CD4-positive, alpha-beta memory T cell (primary cell): ENCODE results near the gene C1QL3. TPM values are rescaled to one million over a fixed set of nuclear protein-coding genes. Genes with fewer than 3 reads are reported as not detected.

Experiments
- CTCF ChIA-PET: fragments of 350-600 bp; sonication (Branson Sonifier 250); formaldehyde crosslinking; loops from one replicate; lab custom pipeline; 2021; ENCODE audit warnings: inconsistent platforms; ENCODE audit not compliant: partially characterized antibody; lab: Charles Lee
- POLR2A ChIA-PET: fragments of 350-600 bp; sonication (Branson Sonifier 250); formaldehyde crosslinking; loops from one replicate; lab custom pipeline; 2021; ENCODE audit not compliant: partially characterized antibody; lab: Charles Lee
- DNase-seq, 5 donors: peaks; one replicate each; pipeline versions ENCODE4 v3.0.0 to v3.0.0-alpha.2; 2020 to 2022; ENCODE audit warnings: mixed read lengths in 1 of 5
- H3K27ac ChIP-seq: one replicate; pipeline ENCODE4 v1.7.0; 2013; ENCODE audit warnings: low read depth, low read length
- H3K27me3 ChIP-seq: 2 replicates; pipeline ENCODE4 v1.7.0; 2013; ENCODE audit warnings: mild to moderate bottlenecking, low read length, moderate library complexity; ENCODE audit not compliant: insufficient read depth
- H3K36me3 ChIP-seq: 2 replicates; pipeline ENCODE4 v1.7.0; 2013; ENCODE audit warnings: mild to moderate bottlenecking, low read length, moderate library complexity; ENCODE audit not compliant: insufficient read depth
- H3K4me1 ChIP-seq: 2 replicates; pipeline ENCODE4 v1.7.0; 2013; ENCODE audit warnings: mild to moderate bottlenecking, low read length, moderate library complexity; ENCODE audit not compliant: insufficient read depth
- H3K4me3 ChIP-seq, 2 donors: one replicate each; pipeline ENCODE4 v1.7.0; 2013; ENCODE audit warnings: low read length in 2 of 2, mild to moderate bottlenecking in 1 of 2
- H3K9me3 ChIP-seq, 2 donors: one replicate each; pipeline ENCODE4 v1.7.0; 2013; ENCODE audit warnings: low read length in 2 of 2, control low read depth in 1 of 2; ENCODE audit not compliant: control insufficient read depth in 1 of 2
- H3K27ac Mint-ChIP-seq, 7 donors: one replicate each; pipeline ENCODE4 v1.8.0; 2020 to 2021; ENCODE audit warnings: mixed read lengths in 7 of 7, mild to moderate bottlenecking in 6 of 7, inconsistent platforms in 3 of 7, moderate library complexity in 3 of 7
- H3K27me3 Mint-ChIP-seq, 2 donors: one replicate each; pipeline ENCODE4 v1.8.0; 2020 to 2021; ENCODE audit warnings: mixed read lengths in 2 of 2
- H3K36me3 Mint-ChIP-seq, 2 donors: one replicate each; pipeline ENCODE4 v1.8.0; 2020 to 2021; ENCODE audit warnings: mixed read lengths in 2 of 2, inconsistent platforms in 1 of 2, mild to moderate bottlenecking in 1 of 2
- H3K4me1 Mint-ChIP-seq, 4 donors: one replicate each; pipeline ENCODE4 v1.8.0; 2020 to 2021; ENCODE audit warnings: mixed read lengths in 4 of 4, mild to moderate bottlenecking in 1 of 4
- H3K4me3 Mint-ChIP-seq, 8 donors: one replicate each; pipeline ENCODE4 v1.8.0; 2020 to 2021; ENCODE audit warnings: mixed read lengths in 8 of 8, mild to moderate bottlenecking in 7 of 8, moderate library complexity in 6 of 8, inconsistent platforms in 3 of 8
- H3K9me3 Mint-ChIP-seq, 8 donors: one replicate each; pipeline ENCODE4 v1.8.0; 2020 to 2021; ENCODE audit warnings: mixed read lengths in 8 of 8, mild to moderate bottlenecking in 5 of 8, inconsistent platforms in 3 of 8, moderate library complexity in 1 of 8
- intact Hi-C: fragments of 100-400 bp; cut with micrococcal nuclease; formaldehyde crosslinking; loops from one replicate; pipeline ENCODE4 v1.15.1; 2023
- polyA plus RNA-seq, 2 donors: library from polyadenylated mRNA; unstranded; fragments of 300-500 nt; fragmentation: Illumina TruSeq; gene quantifications; one replicate each; pipeline ENCODE4 v1.2.3, GENCODE V29; 2021
- total RNA-seq, 2 experiments: library from RNA; stranded (reverse); gene quantifications; one replicate each; pipeline ENCODE4 v1.2.3, GENCODE V29; 2021

The C1QL3 gene
- total and polyA plus RNA-seq, 4 experiments from 2014 or later = 0.48 TPM; not detected in 2

DNA sequence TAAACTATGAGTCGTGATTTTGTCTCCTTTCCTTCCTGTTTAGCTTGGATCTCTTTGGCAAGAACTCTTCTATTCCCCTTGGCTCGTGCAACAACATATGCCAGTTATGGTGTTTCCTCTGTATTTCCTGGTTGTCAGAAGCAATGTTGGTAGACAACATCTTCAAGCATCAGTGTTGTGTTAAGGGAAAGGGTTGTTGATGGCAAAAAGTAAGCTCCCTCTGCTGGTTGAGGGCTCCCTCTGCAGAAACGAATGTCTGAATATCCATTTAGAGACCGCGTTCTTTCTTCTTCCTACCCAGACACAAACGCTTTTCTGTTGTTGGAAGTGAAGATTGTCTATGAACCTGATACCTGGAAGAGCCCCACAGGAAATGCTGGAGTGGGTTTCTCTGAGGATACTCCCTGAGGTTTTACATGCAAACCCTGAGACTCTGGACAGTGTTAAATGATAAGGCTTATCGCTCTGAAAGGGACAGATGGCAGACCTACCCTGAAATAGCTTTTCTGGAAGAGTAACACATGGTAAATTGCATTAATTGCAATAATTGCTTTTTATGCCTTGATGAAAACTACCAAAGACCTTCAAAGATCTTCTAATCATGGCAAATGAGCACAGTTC, 23.5 kb upstream of the C1QL3 start:
- Histone ChIP-seq H3K36me3 (no peaks in the 10 kb centered on the region), H3K4me3 (no peak overlapping the region), H3K27me3 (no peaks in the 10 kb centered on the region), H3K9me3 (no peaks in the 10 kb centered on the region), H3K4me1 (no peaks in the 10 kb centered on the region), H3K27ac (no peak overlapping the region)
- peaks cover 11 to 17% of the 10 kb centered on the region in 2 donors for H3K27me3 Mint-ChIP-seq
- CTCF ChIA-PET = interaction anchor here (0.5 to 1.6 kb wide), 7 partner anchors 9 to 643 kb away, joined by 3 to 7 read pairs (median 3); no protein-coding TSS in a partner anchor
- H3K36me3 Mint-ChIP-seq = no peaks in the 10 kb centered on the region
- intact Hi-C loops = no loop called here
- peaks cover 0 to 3% (median 0%) of the 10 kb centered on the region in 4 donors for H3K4me1 Mint-ChIP-seq
- POLR2A ChIA-PET = no interaction called here
- no peaks in the 10 kb centered on the region for H3K9me3 Mint-ChIP-seq
- DNase-seq = peak in 3 of 5 donors; percentile 7 to 12 (median 11)
- no peak overlapping the region for H3K4me3 Mint-ChIP-seq
- H3K27ac Mint-ChIP-seq = no peak overlapping the region

DNA sequence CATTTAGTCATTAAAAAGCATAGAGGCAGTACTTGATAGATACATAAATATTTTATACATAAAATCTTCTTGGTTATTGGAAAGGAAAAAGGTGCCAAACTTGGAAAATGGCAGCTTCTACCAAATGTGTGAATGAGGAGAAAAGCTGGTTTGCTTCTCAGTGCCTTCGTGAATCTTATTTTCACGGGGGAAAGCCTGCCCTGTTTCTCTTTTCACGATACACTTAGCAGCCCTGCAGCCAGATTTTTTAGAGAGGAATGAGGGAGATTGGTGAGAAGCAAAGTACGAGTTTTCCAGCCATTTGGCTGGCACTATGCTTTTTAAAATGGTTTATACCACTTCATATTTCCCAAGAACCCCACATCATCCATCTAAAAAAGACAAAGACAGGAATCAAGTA, 22.9 kb upstream of the C1QL3 start:
- H3K4me3 ChIP-seq = no peak overlapping the region
- H3K27me3 ChIP-seq = no peaks in the 10 kb centered on the region
- Mint-ChIP-seq H3K4me1 (peaks cover 0 to 3% (median 0%) of the 10 kb centered on the region in 4 donors), H3K9me3 (peaks cover 0 to 2% (median 0%) of the 10 kb centered on the region in 8 donors), H3K27ac (no peak overlapping the region), H3K27me3 (peaks cover 13 to 22% of the 10 kb centered on the region in 2 donors), H3K4me3 (no peak overlapping the region), H3K36me3 (no peaks in the 10 kb centered on the region)
- no peaks in the 10 kb centered on the region for H3K36me3 ChIP-seq
- POLR2A ChIA-PET = no interaction called here
- no peaks in the 10 kb centered on the region for H3K4me1 ChIP-seq
- no peak overlapping the region for H3K27ac ChIP-seq
- intact Hi-C loops = no loop called here
- no peaks in the 10 kb centered on the region for H3K9me3 ChIP-seq
- CTCF ChIA-PET = interaction anchor here (0.5 to 1.6 kb wide), 6 partner anchors 8 to 642 kb away, joined by 3 to 7 read pairs (median 4); no protein-coding TSS in a partner anchor
- DNase-seq = no peak

DNA sequence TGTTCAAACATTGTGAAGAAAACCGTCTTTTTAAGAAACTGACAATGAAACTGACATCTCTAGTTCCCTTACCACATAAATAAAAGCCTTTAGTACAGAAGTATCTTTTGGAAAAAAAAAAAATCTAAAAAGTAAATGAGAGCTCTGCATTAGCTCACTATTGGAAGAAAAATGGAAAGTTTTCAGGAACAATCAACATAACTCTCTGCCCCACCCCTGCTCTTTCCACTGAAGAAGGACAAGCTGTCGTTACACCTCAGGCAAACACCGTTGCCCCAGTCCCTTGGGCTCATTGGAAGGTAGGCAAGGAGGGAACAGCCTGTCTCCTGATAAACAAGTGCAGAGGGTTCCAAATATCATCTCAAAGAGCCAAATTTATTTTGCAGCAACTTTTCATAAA, 22.4 kb upstream of the C1QL3 start:
- no peaks in the 10 kb centered on the region for H3K36me3 Mint-ChIP-seq
- POLR2A ChIA-PET = no interaction called here
- CTCF ChIA-PET = interaction anchor here (1.4 kb wide), 1 partner anchor 8 kb away, joined by 3 read pairs; no protein-coding TSS in a partner anchor
- no peak for DNase-seq
- no peaks in the 10 kb centered on the region for H3K27me3 ChIP-seq
- H3K4me3 Mint-ChIP-seq = no peak overlapping the region
- peaks cover 0 to 3% (median 0%) of the 10 kb centered on the region in 4 donors for H3K4me1 Mint-ChIP-seq
- no peak overlapping the region for H3K4me3 ChIP-seq
- H3K27ac ChIP-seq = no peak overlapping the region
- H3K9me3 ChIP-seq = no peaks in the 10 kb centered on the region
- H3K36me3 ChIP-seq = no peaks in the 10 kb centered on the region
- peaks cover 0 to 2% (median 0%) of the 10 kb centered on the region in 8 donors for H3K9me3 Mint-ChIP-seq
- H3K27me3 Mint-ChIP-seq = peaks cover 15 to 24% of the 10 kb centered on the region in 2 donors
- intact Hi-C loops = no loop called here
- H3K4me1 ChIP-seq = no peaks in the 10 kb centered on the region
- no peak overlapping the region for H3K27ac Mint-ChIP-seq

DNA sequence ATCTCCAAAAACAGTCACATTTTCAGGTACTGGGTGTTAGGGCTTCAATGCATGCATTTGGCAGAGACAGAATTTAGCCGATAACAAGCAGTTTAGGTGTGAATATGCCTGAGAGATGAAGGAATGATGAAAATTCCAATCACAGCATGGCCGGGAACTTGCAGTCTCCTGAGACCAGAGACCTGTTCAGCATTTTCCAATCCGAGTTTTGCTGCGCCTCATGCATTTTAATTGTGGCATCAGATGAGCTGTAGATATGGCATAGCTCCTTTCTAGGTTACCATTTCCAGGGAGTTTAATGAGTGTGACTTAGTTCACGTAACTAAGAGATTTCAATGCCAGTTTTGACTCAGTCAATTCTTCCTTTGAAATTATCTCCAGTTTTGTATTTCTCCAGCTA, 14.5 kb upstream of the C1QL3 start:
- Mint-ChIP-seq H3K36me3 (no peaks in the 10 kb centered on the region), H3K27ac (no peak overlapping the region), H3K9me3 (peaks cover 0 to 2% (median 0%) of the 10 kb centered on the region in 8 donors), H3K27me3 (peaks cover 10 to 11% of the 10 kb centered on the region in 2 donors), H3K4me3 (no peak overlapping the region), H3K4me1 (no peaks in the 10 kb centered on the region)
- Histone ChIP-seq H3K27ac (no peak overlapping the region), H3K4me1 (no peaks in the 10 kb centered on the region), H3K4me3 (no peak overlapping the region), H3K36me3 (no peaks in the 10 kb centered on the region), H3K27me3 (no peaks in the 10 kb centered on the region), H3K9me3 (no peaks in the 10 kb centered on the region)
- ChIA-PET POLR2A (no interaction called here), CTCF (interaction anchor here (0.8 kb wide), 1 partner anchor 9 kb away, joined by 3 read pairs; no protein-coding TSS in a partner anchor)
- intact Hi-C loops = no loop called here
- no peak for DNase-seq

DNA sequence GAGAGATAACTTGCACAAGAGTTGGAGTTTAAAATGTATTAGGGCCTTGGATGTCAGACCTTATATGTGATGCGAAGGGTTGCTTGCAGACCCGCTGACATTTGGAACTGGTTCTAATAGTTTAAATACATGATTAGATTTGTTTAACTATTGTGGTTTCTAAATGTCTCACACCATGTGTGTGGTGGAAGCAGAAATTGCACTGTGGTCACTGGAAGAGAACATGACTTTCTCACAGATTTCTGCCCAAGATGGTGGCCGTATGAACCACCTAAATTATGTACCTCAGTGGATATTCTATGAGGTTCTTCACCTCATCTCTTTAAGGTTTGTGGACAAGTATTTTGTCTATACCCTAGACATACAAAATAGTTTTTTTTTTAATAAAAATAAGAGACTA, 8.2 kb upstream of the C1QL3 start:
- no peak overlapping the region for H3K27ac ChIP-seq
- H3K27me3 ChIP-seq = no peaks in the 10 kb centered on the region
- H3K36me3 ChIP-seq = no peaks in the 10 kb centered on the region
- Mint-ChIP-seq H3K36me3 (peaks cover 0 to 4% of the 10 kb centered on the region in 2 donors), H3K4me1 (no peaks in the 10 kb centered on the region), H3K27ac (no peak overlapping the region), H3K4me3 (no peak overlapping the region), H3K27me3 (peaks cover 3 to 8% of the 10 kb centered on the region in 2 donors), H3K9me3 (no peaks in the 10 kb centered on the region)
- no peaks in the 10 kb centered on the region for H3K4me1 ChIP-seq
- intact Hi-C loops = no loop called here
- ChIA-PET POLR2A (no interaction called here), CTCF (no interaction called here)
- no peak overlapping the region for H3K4me3 ChIP-seq
- no peak for DNase-seq
- no peaks in the 10 kb centered on the region for H3K9me3 ChIP-seq

DNA sequence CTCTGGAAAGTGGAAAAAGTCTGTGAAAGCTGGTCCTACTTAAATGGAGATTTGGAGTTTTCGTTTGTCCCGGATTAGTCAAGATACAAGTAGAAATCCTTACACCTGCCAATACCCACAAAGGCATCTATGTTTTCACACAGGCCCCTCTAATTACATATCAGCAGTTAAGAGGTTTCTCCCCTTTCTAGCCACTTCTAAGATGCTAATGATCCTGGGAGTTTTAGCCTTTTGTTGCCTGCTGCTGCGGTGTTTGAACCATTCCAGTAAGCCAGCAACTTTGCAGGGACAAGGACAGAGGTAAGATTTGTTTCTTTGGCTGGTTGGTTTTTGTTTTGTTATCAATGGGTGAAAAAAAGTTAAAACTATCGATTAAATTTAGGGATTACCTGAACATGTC, 5.8 kb upstream of the C1QL3 start:
- no peak for DNase-seq
- no peak overlapping the region for H3K27ac ChIP-seq
- peaks cover 0 to 10% of the 10 kb centered on the region in 2 donors for H3K36me3 Mint-ChIP-seq
- peaks cover 8 to 26% of the 10 kb centered on the region in 2 donors for H3K27me3 Mint-ChIP-seq
- H3K4me1 ChIP-seq = no peaks in the 10 kb centered on the region
- ChIA-PET POLR2A (no interaction called here), CTCF (no interaction called here)
- H3K36me3 ChIP-seq = no peaks in the 10 kb centered on the region
- H3K27me3 ChIP-seq = peaks cover under 1% of the 10 kb centered on the region
- intact Hi-C loops = no loop called here
- H3K9me3 Mint-ChIP-seq = peaks cover 0 to 2% (median 0%) of the 10 kb centered on the region in 8 donors
- peaks cover 0 to 3% (median 0%) of the 10 kb centered on the region in 4 donors for H3K4me1 Mint-ChIP-seq
- H3K4me3 Mint-ChIP-seq = no peak overlapping the region
- no peak overlapping the region for H3K4me3 ChIP-seq
- no peak overlapping the region for H3K27ac Mint-ChIP-seq
- no peaks in the 10 kb centered on the region for H3K9me3 ChIP-seq

DNA sequence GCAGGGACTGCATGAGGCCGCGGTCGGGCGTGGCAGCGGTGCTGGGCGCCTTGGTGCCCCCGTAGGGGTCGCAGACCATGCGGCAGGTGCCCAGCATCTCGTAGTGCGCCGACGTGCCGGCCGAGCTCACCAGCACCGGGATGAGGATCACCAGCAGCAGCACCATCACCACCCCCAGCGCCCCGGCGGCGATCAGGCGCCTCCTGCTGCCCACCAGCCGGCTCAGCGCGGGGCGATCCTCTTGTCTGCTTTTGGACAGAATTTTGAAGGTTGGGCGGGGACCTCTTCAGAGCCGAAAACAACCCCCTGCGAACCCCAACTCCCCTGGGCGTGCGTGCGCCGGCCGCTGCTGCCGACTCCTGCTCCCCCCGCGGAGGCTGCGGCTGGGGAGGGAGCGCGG, 779 bp downstream of the C1QL3 start:
- ChIA-PET POLR2A (no interaction called here), CTCF (interaction anchor here (0.5 kb wide), 1 partner anchor 617 kb away, joined by 3 read pairs; no protein-coding TSS in a partner anchor)
- DNase-seq = peak in 3 of 5 donors; percentile 4 to 13 (median 6)
- Mint-ChIP-seq H3K4me1 (peaks cover 3 to 25% (median 12%) of the 10 kb centered on the region in 4 donors), H3K27ac (no peak overlapping the region), H3K9me3 (peaks cover 0 to 3% (median 0%) of the 10 kb centered on the region in 8 donors), H3K4me3 (peak overlapping the region in 6 of 8 donors; percentile 13 to 66 (median 32)), H3K27me3 (peaks cover 22 to 30% of the 10 kb centered on the region in 2 donors), H3K36me3 (peaks cover 0 to 7% of the 10 kb centered on the region in 2 donors)
- intact Hi-C loops = no loop called here
- Histone ChIP-seq H3K4me1 (peaks cover 13% of the 10 kb centered on the region), H3K27ac (no peak overlapping the region), H3K27me3 (peaks cover 10% of the 10 kb centered on the region), H3K36me3 (no peaks in the 10 kb centered on the region), H3K4me3 (peak overlapping the region in 1 of 2 donors; percentile 32), H3K9me3 (no peaks in the 10 kb centered on the region)
